ENCODE measurements around the gene LAMB1. TPM values are rescaled to one million over a fixed set of nuclear protein-coding genes. Genes with fewer than 3 reads are reported as not detected.
"Not testable (repeated sequence)": the region's sequence is repeated elsewhere in the genome, so short reads cannot be mapped to it uniquely, and the experiment has no call there.

The LAMB1 gene
- total RNA-seq, 2 donors from 2014 or later = not detected

GRCh38 chr7:107891636-107892366 lies 111.2 kb downstream of the LAMB1 start:
- no peaks in the 10 kb centered on the region for H3K27me3 Mint-ChIP-seq
- peak overlapping the region; percentile 99 for H3K27ac Mint-ChIP-seq
- H3K9me3 Mint-ChIP-seq = no peaks in the 10 kb centered on the region
- peak; percentile 28 for ATAC-seq (replicated peaks)
- H3K36me3 Mint-ChIP-seq (ENCODE audit: low read depth) = peaks cover 53% of the 10 kb centered on the region
- H3K4me1 Mint-ChIP-seq = peaks cover 29% of the 10 kb centered on the region
- peak overlapping the region; percentile 98 for H3K4me3 Mint-ChIP-seq

- Mint-ChIP-seq H3K4me1 (peaks cover 24% of the 10 kb centered on the region), H3K27me3 (no peaks in the 10 kb centered on the region), H3K36me3 (ENCODE audit: low read depth) (peaks cover 46% of the 10 kb centered on the region), H3K27ac (peak within 1 kb of the TSS; percentile 99), H3K9me3 (no peaks in the 10 kb centered on the region), H3K4me3 (peak within 1 kb of the TSS; percentile 98)
- peak; percentile 98 for ATAC-seq (replicated peaks)
Measured at GRCh38 chr7:107890962-107891635, 111.9 kb downstream of the LAMB1 start, which contains the start of gene DLD. Gene DLD, plus strand, starts transcription at chr7:107891183. Its CDS starts 68 bp downstream, at chr7:107891251.

- Mint-ChIP-seq H3K36me3 (ENCODE audit: low read depth) (peaks cover 40% of the 10 kb centered on the region), H3K4me1 (peaks cover 19% of the 10 kb centered on the region), H3K27ac (peak overlapping the region; percentile 99), H3K27me3 (no peaks in the 10 kb centered on the region), H3K9me3 (no peaks in the 10 kb centered on the region), H3K4me3 (peak overlapping the region; percentile 98)
- ATAC-seq (replicated peaks) = no peak
Measured at GRCh38 chr7:107890493-107890961, 112.4 kb downstream of the LAMB1 start.

GRCh38 chr7:107889992-107890391 lies 113.0 kb downstream of the LAMB1 start:
- peaks cover 14% of the 10 kb centered on the region for H3K4me1 Mint-ChIP-seq
- H3K4me3 Mint-ChIP-seq = peak overlapping the region; percentile 98
- peaks cover 35% of the 10 kb centered on the region for H3K36me3 Mint-ChIP-seq (ENCODE audit: low read depth)
- no peaks in the 10 kb centered on the region for H3K27me3 Mint-ChIP-seq
- H3K27ac Mint-ChIP-seq = peak overlapping the region; percentile 99
- no peaks in the 10 kb centered on the region for H3K9me3 Mint-ChIP-seq
- no peak for ATAC-seq (replicated peaks)

GRCh38 chr7:107887827-107888226 lies 115.1 kb downstream of the LAMB1 start:
- H3K9me3 Mint-ChIP-seq = not testable (repeated sequence)

GRCh38 chr7:107884066-107884818 lies 118.7 kb downstream of the LAMB1 start:
- Mint-ChIP-seq H3K36me3 (ENCODE audit: low read depth) (no peaks in the 10 kb centered on the region), H3K9me3 (no peaks in the 10 kb centered on the region), H3K27me3 (peaks cover 3% of the 10 kb centered on the region), H3K4me1 (peaks cover 5% of the 10 kb centered on the region), H3K4me3 (no peak overlapping the region), H3K27ac (no peak overlapping the region)
- ATAC-seq (replicated peaks) = no peak

More at GRCh38 chr7:107887827-107888226, 115.1 kb downstream of the LAMB1 start:
- not testable (repeated sequence) for H3K4me1 Mint-ChIP-seq; H3K27ac Mint-ChIP-seq; H3K27me3 Mint-ChIP-seq; H3K4me3 Mint-ChIP-seq; ATAC-seq (replicated peaks)
- H3K36me3 Mint-ChIP-seq (ENCODE audit: low read depth) = peaks cover 13% of the 10 kb centered on the region

- ATAC-seq (replicated peaks) = no peak
- H3K27me3 Mint-ChIP-seq = peaks cover 3% of the 10 kb centered on the region
- no peaks in the 10 kb centered on the region for H3K9me3 Mint-ChIP-seq
- H3K4me1 Mint-ChIP-seq = peaks cover 6% of the 10 kb centered on the region
- H3K4me3 Mint-ChIP-seq = no peak overlapping the region
- no peaks in the 10 kb centered on the region for H3K36me3 Mint-ChIP-seq (ENCODE audit: low read depth)
- H3K27ac Mint-ChIP-seq = no peak overlapping the region
Measured at GRCh38 chr7:107882766-107883165, 120.2 kb downstream of the LAMB1 start.

- peak; percentile 75 for ATAC-seq (replicated peaks)
- Mint-ChIP-seq H3K27me3 (peaks cover 3% of the 10 kb centered on the region), H3K4me1 (peaks cover 8% of the 10 kb centered on the region), H3K36me3 (ENCODE audit: low read depth) (no peaks in the 10 kb centered on the region), H3K9me3 (no peaks in the 10 kb centered on the region), H3K27ac (no peak overlapping the region), H3K4me3 (no peak overlapping the region)
Measured at GRCh38 chr7:107879400-107880035, 123.4 kb downstream of the LAMB1 start.

GRCh38 chr7:107878636-107879035 lies 124.3 kb downstream of the LAMB1 start:
- H3K36me3 Mint-ChIP-seq (ENCODE audit: low read depth) = no peaks in the 10 kb centered on the region
- H3K27ac Mint-ChIP-seq = no peak overlapping the region
- no peaks in the 10 kb centered on the region for H3K9me3 Mint-ChIP-seq
- H3K4me3 Mint-ChIP-seq = no peak overlapping the region
- H3K4me1 Mint-ChIP-seq = peaks cover 10% of the 10 kb centered on the region
- H3K27me3 Mint-ChIP-seq = peaks cover 3% of the 10 kb centered on the region
- peak; percentile 54 for ATAC-seq (replicated peaks)

GRCh38 chr7:107877731-107878382 lies 125.1 kb downstream of the LAMB1 start:
- ATAC-seq (replicated peaks) = no peak
- Mint-ChIP-seq H3K27me3 (peaks cover 3% of the 10 kb centered on the region), H3K4me3 (no peak overlapping the region), H3K36me3 (ENCODE audit: low read depth) (no peaks in the 10 kb centered on the region), H3K9me3 (no peaks in the 10 kb centered on the region), H3K4me1 (peaks cover 10% of the 10 kb centered on the region), H3K27ac (no peak overlapping the region)

- peaks cover 10% of the 10 kb centered on the region for H3K4me1 Mint-ChIP-seq
- no peaks in the 10 kb centered on the region for H3K27me3 Mint-ChIP-seq
- no peaks in the 10 kb centered on the region for H3K36me3 Mint-ChIP-seq (ENCODE audit: low read depth)
- H3K9me3 Mint-ChIP-seq = no peaks in the 10 kb centered on the region
- H3K4me3 Mint-ChIP-seq = no peak overlapping the region
- no peak for ATAC-seq (replicated peaks)
- no peak overlapping the region for H3K27ac Mint-ChIP-seq
Measured at GRCh38 chr7:107876916-107877315, 126.0 kb downstream of the LAMB1 start.

GRCh38 chr7:107874605-107875446 lies 128.1 kb downstream of the LAMB1 start:
- peak overlapping the region; percentile 57 for H3K27ac Mint-ChIP-seq

GRCh38 chr7:107874111-107874510 lies 128.8 kb downstream of the LAMB1 start:
- H3K27ac Mint-ChIP-seq = peak overlapping the region; percentile 57
- no peak overlapping the region for H3K4me3 Mint-ChIP-seq
- no peaks in the 10 kb centered on the region for H3K36me3 Mint-ChIP-seq (ENCODE audit: low read depth)
- ATAC-seq (replicated peaks) = no peak
- H3K27me3 Mint-ChIP-seq = no peaks in the 10 kb centered on the region
- H3K9me3 Mint-ChIP-seq = no peaks in the 10 kb centered on the region
- peaks cover 13% of the 10 kb centered on the region for H3K4me1 Mint-ChIP-seq

More at GRCh38 chr7:107874605-107875446, 128.1 kb downstream of the LAMB1 start:
- Mint-ChIP-seq H3K27me3 (no peaks in the 10 kb centered on the region), H3K4me1 (peaks cover 19% of the 10 kb centered on the region), H3K4me3 (no peak overlapping the region), H3K36me3 (ENCODE audit: low read depth) (no peaks in the 10 kb centered on the region), H3K9me3 (no peaks in the 10 kb centered on the region)
- peak; percentile 78 for ATAC-seq (replicated peaks)
